GM19468 (cell line): ENCODE results near the gene AHNAK.

Experiments
- ATAC-seq: cut with Tn5 transposase; IDR thresholded peaks from one replicate; pipeline ENCODE4 v1.9.1; 2021; ENCODE audit warnings: mild to moderate bottlenecking, moderate library complexity, moderate number of reproducible peaks; ENCODE audit not compliant: unreplicated experiment; ENCODE audit errors: extremely low read depth

AHNAK gene

DNA sequence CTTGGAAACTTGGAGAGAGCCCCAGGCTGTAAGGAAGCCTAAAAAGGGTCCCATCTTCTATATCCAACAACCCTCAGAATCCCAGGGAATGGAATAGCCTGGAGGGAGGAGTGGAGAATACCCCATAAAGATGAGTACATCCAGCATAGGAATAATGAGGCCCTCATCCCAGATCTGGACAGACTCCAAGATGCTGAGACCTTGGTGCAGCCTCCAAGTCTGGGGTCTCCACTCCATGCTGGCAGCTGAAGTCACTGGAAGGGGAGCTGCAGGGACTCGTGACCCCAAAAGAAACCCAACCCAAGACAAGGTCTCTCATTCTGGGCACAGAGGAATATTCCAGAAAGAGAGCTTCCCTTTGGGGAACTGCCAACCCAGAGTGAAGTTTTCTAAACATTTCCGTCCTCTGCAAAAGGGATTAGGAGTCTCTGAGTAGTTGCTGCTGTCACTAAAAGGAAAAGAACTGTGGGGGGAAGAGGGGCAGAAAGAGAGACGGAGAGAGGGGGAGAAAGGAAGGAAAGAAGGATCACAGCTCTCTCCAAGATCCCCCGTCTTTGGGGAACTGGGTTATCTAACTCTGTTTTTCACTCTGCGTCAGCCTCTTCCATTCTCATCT, 127.2 kb downstream of the AHNAK start:
- no peak for ATAC-seq

DNA sequence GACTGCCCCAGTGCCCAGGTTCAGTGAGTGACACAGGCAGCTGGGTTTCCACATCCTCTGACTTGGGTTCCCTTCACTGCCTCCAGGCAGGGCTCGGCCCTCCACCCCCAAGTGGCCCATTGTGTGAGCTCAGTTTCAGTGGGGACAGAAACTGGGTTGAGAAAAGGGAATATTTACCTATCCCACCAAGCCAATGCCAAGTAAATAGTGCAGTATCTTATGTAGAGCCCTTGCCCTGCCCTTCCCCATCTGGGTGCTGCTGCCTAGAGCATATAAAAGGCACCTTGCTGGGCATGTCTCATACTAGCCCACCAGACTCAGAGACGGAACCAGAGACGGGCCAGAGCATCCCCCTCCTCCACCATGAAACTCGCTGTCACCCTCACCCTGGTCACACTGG, 127.9 kb downstream of the AHNAK start, which contains the start of gene SCGB1A1:
TSS of gene SCGB1A1 (plus strand) at position 301 of the 400 bp plus-strand sequence. CDS start at position 364, 63 bp downstream.
- no peak for ATAC-seq

DNA sequence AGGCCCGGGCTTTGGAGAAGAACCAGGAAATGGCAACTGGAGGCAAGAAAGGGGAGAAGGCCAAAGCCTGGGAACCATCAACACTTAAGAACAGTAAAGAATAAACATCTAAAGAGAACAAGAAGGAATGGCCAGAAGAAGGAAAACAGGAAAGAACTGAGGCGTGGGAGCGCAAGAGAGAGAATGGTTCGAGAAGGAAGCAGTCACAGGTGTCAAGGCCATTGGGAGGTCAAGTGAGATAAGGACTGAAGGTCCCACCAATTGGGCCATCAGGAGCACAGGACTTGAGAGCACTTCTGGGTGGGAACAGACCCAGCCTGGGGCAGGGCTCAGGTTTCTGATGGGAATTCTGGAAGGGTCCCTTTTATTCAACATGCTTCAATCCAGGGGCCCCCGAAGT, 128.5 kb downstream of the AHNAK start:
- no peak for ATAC-seq

GRCh38 chr11:62416596-62416995, 130.0 kb downstream of the AHNAK start:
- ATAC-seq: no peak

- no peak for ATAC-seq
Measured at GRCh38 chr11:62413060-62413696, 133.4 kb downstream of the AHNAK start.

- ATAC-seq: no peak
Measured at GRCh38 chr11:62411524-62411923, 135.1 kb downstream of the AHNAK start.

- no peak for ATAC-seq
Measured at GRCh38 chr11:62410972-62411371, 135.6 kb downstream of the AHNAK start.

- no peak for ATAC-seq
Measured at GRCh38 chr11:62409831-62410230, 136.8 kb downstream of the AHNAK start.

DNA sequence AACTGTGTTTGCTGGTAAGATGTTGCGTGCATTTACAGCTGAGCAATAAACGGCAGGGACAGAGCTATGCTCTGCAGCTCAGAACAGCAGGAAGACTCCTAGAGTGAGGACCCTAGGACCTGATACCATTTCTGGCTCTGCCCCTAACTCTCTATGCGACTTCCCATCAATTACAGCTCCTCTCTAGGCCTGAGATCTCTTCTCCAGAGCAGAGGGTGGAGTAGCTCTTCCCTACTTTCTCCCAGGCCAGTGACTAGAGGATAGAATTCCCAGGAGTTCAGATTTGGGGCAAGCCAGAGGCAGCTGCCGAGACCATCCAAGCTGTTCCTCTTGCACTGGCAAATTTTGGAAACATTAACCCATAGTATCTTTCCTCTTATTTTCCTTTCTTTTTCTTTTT, 140.6 kb downstream of the AHNAK start:
- no peak for ATAC-seq

GRCh38 chr11:62404901-62405300, 141.7 kb downstream of the AHNAK start:
- ATAC-seq: no peak

DNA sequence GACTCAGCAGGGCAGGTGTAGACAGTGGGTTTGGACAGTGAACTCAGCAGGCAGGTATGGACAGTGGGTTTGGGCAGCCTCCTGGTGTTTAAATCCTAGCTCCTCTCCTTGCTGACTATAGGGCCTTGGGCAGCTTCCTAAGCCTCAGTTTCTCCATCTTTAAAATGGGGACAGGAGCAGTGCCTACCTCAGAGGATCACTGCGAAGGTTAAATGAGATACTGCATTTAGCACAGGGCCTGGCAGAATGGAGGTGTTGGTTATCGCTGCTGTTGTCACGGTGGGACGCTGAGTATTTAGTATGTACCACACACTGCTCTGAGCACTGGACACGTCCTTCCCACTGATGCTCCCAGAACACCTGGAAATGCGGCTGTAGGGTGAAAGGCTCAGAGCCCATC, 142.2 kb downstream of the AHNAK start:
- no peak for ATAC-seq

DNA sequence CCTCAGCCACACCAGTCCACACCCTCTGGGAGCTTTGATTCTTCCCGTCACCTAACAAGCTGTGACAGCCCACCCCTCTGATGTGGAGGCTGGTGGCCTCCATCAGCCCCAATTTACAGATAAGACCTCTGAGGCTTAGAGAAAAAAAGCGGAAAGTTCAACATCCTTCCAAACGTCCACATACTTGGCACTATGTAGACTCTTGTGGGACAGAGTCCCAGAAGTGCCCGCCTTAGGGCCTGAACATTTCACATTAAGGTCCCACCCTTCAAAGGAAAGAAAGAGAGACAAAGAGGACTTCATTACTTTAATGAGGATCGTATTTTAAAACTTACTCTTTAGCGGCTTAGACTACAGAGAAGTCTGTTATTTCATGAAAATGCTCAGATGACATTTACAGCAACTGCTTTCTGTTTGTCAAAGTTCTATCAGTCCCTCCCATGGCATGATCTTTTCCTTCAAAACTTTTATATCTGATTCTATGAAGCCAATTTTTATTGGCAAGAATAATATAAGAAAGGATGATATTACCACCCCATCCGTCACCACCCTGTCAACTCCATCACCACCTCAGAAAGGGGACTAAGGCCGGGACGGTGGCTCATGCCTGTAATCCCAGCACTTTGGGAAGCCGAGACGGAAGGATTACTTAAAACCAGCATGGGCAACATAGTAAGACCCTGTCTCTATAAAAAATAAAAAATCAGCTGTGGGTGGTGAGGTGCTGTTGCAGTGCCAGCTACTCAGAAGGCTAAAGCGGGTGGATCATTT, 143.5 kb downstream of the AHNAK start:
- ATAC-seq: no peak

DNA sequence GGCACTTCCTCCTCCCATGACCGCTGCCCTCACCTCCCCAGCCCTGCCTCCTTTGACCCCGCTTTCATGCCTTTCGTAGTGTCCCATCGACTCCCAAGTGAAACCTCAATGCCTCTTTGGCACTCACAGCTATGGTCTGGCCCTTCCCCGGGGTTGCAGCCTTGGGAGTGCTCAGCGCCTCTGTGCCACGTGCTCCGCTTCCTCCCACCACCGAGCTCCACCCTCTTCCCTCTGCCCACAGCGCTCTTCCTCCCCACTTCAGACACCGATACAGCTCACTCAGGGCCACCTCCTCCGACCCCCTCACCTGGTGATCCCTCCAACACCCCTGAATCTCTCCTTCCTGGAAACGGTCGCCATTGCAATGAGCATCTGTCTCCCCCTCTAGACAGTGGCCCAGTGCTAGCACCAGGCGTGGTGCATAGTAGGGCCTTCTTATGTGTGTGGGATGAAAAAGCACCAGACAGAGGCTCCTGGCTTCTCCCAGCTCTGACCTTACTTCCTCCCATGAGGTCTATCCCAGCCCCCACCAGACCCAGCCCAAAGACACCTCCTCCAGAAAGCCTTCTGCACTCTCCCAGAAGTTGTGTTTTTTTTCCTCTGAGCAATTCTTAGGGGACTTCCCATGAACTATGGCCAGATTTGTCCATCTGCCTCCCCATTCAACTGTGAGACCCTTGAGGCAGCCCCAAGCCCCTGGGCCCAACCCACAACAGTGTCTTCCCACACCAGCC, 144.2 kb downstream of the AHNAK start:
- ATAC-seq: no peak

DNA sequence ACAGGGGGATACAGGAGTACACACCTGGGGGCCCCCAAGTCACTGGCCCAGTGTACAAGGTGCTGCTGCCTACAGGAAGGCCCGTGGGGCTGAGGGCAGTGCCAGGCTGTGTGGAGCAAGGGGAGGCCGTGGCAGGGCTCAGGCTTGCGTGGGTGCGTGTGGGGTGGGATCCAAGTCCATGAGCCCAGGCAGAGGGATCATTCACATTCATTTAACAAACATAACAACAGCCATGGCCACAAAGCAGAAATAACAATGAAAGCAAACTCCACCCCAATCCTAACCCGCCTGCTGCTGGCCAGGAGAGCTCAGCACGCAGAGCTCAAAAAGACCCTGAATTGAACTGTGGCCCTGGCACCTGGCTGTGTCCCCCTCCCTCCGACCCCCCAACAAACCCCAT, 144.8 kb downstream of the AHNAK start:
- no peak for ATAC-seq

DNA sequence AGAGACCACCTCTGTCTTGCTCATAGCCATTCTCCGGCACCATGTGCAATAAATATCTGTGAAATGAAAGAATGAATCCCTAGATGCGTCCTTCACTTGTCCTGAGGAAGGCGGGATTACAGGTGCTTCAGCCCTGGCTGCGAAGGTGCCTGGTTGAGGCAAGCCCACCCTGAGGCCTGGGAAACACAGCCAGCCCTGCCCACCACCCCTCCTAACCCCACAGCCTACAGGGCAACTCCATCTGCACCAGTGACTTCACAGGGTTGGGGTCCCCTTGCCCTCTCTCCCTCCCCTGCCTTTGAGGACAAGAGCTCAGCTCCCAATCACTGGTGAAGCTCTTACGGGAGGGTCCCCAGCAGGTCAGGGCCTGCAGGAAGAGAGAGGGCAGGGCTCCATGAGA, 145.2 kb downstream of the AHNAK start:
- ATAC-seq: no peak

GRCh38 chr11:62400760-62401159, 145.8 kb downstream of the AHNAK start:
- no peak for ATAC-seq

- no peak for ATAC-seq
Measured at GRCh38 chr11:62400281-62400680, 146.3 kb downstream of the AHNAK start.

DNA sequence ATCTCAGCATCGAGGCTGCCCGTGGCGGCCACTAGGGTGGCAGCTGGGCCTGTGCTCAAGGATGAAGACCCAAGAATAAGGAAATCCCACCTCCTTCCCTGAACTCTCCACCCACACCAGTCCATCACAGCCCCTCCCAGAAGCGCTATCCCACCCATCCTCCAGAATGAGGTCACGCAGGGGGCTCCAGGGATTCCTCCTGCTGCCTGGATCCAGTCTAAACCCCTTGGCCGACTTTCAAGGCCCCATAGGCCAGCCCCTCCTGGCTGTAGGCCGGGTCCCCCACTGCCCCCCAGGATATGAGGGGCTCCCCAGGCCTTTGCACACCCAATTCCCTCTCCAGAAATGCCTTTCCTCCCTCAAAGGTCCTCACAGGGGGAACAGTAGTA, 146.7 kb downstream of the AHNAK start:
- ATAC-seq: no peak

DNA sequence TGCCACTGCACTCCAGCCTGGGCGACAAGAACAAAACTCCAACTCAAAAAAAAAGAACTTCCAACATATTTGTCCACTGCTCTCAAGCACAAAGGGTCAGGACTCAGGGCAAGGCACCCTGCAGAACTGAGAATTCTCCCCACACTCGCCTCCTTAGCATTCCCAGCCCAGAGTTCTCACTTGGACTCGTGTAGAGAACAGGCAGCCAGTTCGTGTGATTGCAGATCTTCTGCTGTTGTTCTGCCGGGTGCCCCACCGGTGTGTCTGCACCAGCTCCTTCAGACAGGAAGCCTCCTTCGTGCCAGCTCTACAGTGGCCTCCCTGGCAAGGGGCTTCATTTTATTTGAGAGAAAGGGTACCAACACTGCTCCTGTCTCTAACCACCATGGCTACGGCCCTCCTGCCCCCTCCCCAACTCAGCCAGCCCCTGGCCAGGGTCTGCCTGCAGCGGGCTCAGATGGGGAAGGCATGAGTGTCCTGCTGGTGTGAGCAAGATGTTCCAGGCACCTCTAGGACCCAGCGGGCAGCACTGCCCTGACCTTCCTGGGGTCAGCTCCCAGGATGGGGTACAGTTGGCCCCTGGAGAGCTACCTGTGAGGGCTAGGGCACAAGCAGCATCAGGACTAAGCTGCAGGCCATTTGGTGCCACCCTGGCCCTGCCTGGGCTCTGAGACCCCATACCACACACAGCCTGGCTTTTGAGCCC, 147.3 kb downstream of the AHNAK start:
- ATAC-seq: no peak
